Dermis blood vessel endothelial cell (primary cell): ENCODE measurements around the gene PQBP1. TPM values are rescaled to one million over a fixed set of nuclear protein-coding genes. Genes with fewer than 3 reads are reported as not detected.

Experiments used
- DNase-seq: peaks from one replicate; pipeline ENCODE4 v3.0.0; 2010
- total RNA-seq: library from RNA; depleted of rRNA; stranded (reverse); fragments of >200 nt; gene quantifications from 2 replicates; pipeline ENCODE4 v1.2.3, GENCODE V29; 2014

The PQBP1 gene
- total RNA-seq, 1 donor from 2014 or later, result 87.1 TPM

GRCh38 chrX:48902135-48902534 is 4.4 kb downstream of the PQBP1 start:
- no peak for DNase-seq

GRCh38 chrX:48902776-48903175 is 5.0 kb downstream of the PQBP1 start:
- DNase-seq, result no peak

GRCh38 chrX:48903290-48903689 is 5.6 kb downstream of the PQBP1 start:
- DNase-seq, result no peak

- DNase-seq, result no peak
Observed at GRCh38 chrX:48904180-48904579, 6.5 kb downstream of the PQBP1 start.

GRCh38 chrX:48904626-48905025 is 6.9 kb downstream of the PQBP1 start:
- DNase-seq, result no peak

GRCh38 chrX:48905090-48905790 is 7.5 kb downstream of the PQBP1 start:
- DNase-seq, result no peak

GRCh38 chrX:48908600-48908999 is 10.9 kb downstream of the PQBP1 start:
- no peak for DNase-seq

GRCh38 chrX:48909703-48910294 is 12.1 kb downstream of the PQBP1 start:
- DNase-seq, result no peak

- peak; percentile 3 for DNase-seq
Observed at GRCh38 chrX:48910926-48911411, 13.2 kb downstream of the PQBP1 start.

- DNase-seq, result peak; percentile 75
Observed at GRCh38 chrX:48911412-48912182, 13.9 kb downstream of the PQBP1 start, which contains the start of gene SLC35A2. Gene SLC35A2 (minus strand): TSS chrX:48911646. CDS start chrX:48911636, 10 bp downstream.

- no peak for DNase-seq
Observed at GRCh38 chrX:48913605-48914366, 16.1 kb downstream of the PQBP1 start.

- no peak for DNase-seq
Observed at GRCh38 chrX:48914593-48915493, 17.1 kb downstream of the PQBP1 start.

- DNase-seq, result peak; percentile 88
Observed at GRCh38 chrX:48917139-48918001, 19.6 kb downstream of the PQBP1 start.

GRCh38 chrX:48918301-48918642 is 20.5 kb downstream of the PQBP1 start:
- DNase-seq, result no peak

- DNase-seq, result peak; percentile 87
Observed at GRCh38 chrX:48918643-48919340, 21.1 kb downstream of the PQBP1 start, which contains the start of gene PIM2. Gene PIM2 (minus strand): TSS chrX:48919024. CDS start chrX:48918834, 190 bp downstream.

GRCh38 chrX:48919360-48919841 is 21.7 kb downstream of the PQBP1 start:
- peak; percentile 27 for DNase-seq

- no peak for DNase-seq
Observed at GRCh38 chrX:48919947-48920717, 22.4 kb downstream of the PQBP1 start.

GRCh38 chrX:48920718-48921104 is 23.0 kb downstream of the PQBP1 start:
- no peak for DNase-seq

- no peak for DNase-seq
Observed at GRCh38 chrX:48923771-48924170, 26.0 kb downstream of the PQBP1 start.
